Activated CD8-positive, alpha-beta T cell treated with anti-CD3 and anti-CD28 coated beads for 36 hours (primary cell): ENCODE measurements around the gene SRL. TPM values are rescaled to one million over a fixed set of nuclear protein-coding genes. Genes with fewer than 3 reads are reported as not detected.

Experiments
- ATAC-seq: fragments of 200-7000 bp; cut with Tn5 transposase; one replicate; pipeline ENCODE4 v1.10.0; 2021; ENCODE audit warnings: mild to moderate bottlenecking, moderate library complexity
- CTCF ChIA-PET: fragments of 350-600 bp; sonication (Branson Sonifier 250); formaldehyde crosslinking; loops from one replicate; lab custom pipeline; 2021; ENCODE audit warnings: antibody characterized with exemption; lab: Charles Lee
- POLR2A ChIA-PET: fragments of 350-600 bp; sonication (Branson Sonifier 250); formaldehyde crosslinking; loops from one replicate; lab custom pipeline; 2021; ENCODE audit warnings: antibody characterized with exemption; lab: Charles Lee
- DNase-seq: peaks from one replicate; pipeline ENCODE4 v3.0.0-alpha.2; 2020
- H3K27ac Mint-ChIP-seq: one replicate; pipeline ENCODE4 v1.8.0; 2021; ENCODE audit warnings: mild to moderate bottlenecking, mixed read lengths
- H3K27me3 Mint-ChIP-seq: one replicate; pipeline ENCODE4 v1.8.0; 2021; ENCODE audit warnings: mixed read lengths
- H3K36me3 Mint-ChIP-seq: one replicate; pipeline ENCODE4 v1.8.0; 2021; ENCODE audit warnings: low read depth, mixed read lengths
- H3K4me1 Mint-ChIP-seq: one replicate; pipeline ENCODE4 v1.8.0; 2021; ENCODE audit warnings: low read depth, mixed read lengths
- H3K4me3 Mint-ChIP-seq: one replicate; pipeline ENCODE4 v1.8.0; 2021; ENCODE audit warnings: mild to moderate bottlenecking, moderate library complexity, mixed read lengths
- H3K9me3 Mint-ChIP-seq: one replicate; pipeline ENCODE4 v1.8.0; 2021; ENCODE audit warnings: mixed read lengths
- intact Hi-C: fragments of 100-400 bp; cut with micrococcal nuclease; formaldehyde crosslinking; loops from one replicate; pipeline ENCODE4 v1.10.0; 2022
- total RNA-seq, 2 experiments: library from RNA; stranded (reverse); gene quantifications; one replicate each; pipeline ENCODE4 v1.2.3, GENCODE V29; 2021
- TF ChIP-seq, protein P1 (sequence below): fragments of 200-600 bp; IDR thresholded peaks from one replicate; pipeline ENCODE4 v1.8.0; 2022; ENCODE audit warnings: antibody characterized with exemption, mild to moderate bottlenecking

The SRL gene
- total RNA-seq, 2 experiments from 2014 or later, result not detected

DNA sequence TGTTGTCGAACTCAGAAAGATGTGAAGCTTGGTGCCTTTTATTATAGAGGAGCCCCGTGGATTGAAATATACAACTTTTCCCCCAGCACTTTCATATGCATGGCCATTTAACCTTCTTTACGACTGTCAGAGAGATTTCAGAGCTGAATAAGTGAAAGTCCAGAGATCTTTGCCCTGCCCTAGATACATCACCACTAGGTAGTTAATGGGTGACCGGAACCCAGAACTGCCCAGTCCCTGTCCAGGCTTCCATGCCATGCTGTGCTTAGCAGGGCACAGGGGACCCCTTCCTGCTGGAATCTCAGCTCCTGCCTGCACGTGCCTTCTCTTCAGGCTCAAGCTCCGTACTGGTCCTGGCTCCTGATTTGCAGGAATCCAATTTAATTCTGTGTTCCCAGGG, 32.2 kb downstream of the SRL start:
- no peak for DNase-seq
- Mint-ChIP-seq H3K4me1 (peaks cover 6% of the 10 kb centered on the region), H3K36me3 (no peaks in the 10 kb centered on the region), H3K27ac (no peak overlapping the region), H3K9me3 (no peaks in the 10 kb centered on the region), H3K27me3 (peaks cover 5% of the 10 kb centered on the region), H3K4me3 (no peak overlapping the region)
- no peak for ATAC-seq
- POLR2A ChIA-PET, result no interaction called here
- intact Hi-C loops, result no loop called here
- TF ChIP-seq, protein P1, sequence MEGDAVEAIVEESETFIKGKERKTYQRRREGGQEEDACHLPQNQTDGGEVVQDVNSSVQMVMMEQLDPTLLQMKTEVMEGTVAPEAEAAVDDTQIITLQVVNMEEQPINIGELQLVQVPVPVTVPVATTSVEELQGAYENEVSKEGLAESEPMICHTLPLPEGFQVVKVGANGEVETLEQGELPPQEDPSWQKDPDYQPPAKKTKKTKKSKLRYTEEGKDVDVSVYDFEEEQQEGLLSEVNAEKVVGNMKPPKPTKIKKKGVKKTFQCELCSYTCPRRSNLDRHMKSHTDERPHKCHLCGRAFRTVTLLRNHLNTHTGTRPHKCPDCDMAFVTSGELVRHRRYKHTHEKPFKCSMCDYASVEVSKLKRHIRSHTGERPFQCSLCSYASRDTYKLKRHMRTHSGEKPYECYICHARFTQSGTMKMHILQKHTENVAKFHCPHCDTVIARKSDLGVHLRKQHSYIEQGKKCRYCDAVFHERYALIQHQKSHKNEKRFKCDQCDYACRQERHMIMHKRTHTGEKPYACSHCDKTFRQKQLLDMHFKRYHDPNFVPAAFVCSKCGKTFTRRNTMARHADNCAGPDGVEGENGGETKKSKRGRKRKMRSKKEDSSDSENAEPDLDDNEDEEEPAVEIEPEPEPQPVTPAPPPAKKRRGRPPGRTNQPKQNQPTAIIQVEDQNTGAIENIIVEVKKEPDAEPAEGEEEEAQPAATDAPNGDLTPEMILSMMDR, result no peak
- CTCF ChIA-PET, result no interaction called here

DNA sequence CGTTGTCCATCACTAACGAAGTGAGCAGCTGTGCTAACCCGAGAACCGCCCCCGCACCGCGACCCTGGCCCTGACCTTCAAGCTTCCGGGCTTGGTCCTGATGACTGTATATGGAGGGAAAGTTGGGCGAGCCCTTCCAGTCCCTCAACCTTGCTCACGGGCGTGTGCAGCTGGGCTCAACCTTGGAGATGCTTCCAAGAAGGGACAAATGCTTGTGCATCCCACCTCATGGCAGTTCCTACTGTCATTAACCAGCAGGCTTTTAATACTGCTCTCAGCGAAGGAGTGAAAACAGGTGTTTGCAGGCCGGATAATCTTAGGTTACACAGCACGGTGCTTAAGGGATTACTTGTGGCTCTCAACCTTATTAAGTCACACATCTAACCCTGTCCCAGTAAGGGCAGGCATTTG, 33.5 kb downstream of the SRL start:
- Mint-ChIP-seq H3K4me3 (no peak overlapping the region), H3K4me1 (peaks cover 6% of the 10 kb centered on the region), H3K27me3 (peaks cover 5% of the 10 kb centered on the region), H3K27ac (no peak overlapping the region), H3K36me3 (no peaks in the 10 kb centered on the region), H3K9me3 (no peaks in the 10 kb centered on the region)
- DNase-seq, result no peak
- TF ChIP-seq, protein P1, result no peak
- POLR2A ChIA-PET, result no interaction called here
- no peak for ATAC-seq
- CTCF ChIA-PET, result no interaction called here
- intact Hi-C loops, result no loop called here

GRCh38 chr16:4207683-4208340, 34.1 kb downstream of the SRL start:
- H3K27ac Mint-ChIP-seq, result no peak overlapping the region
- no peak for DNase-seq
- ATAC-seq, result no peak
- ChIA-PET POLR2A (no interaction called here), CTCF (no interaction called here)
- H3K4me1 Mint-ChIP-seq, result peaks cover 6% of the 10 kb centered on the region
- TF ChIP-seq, protein P1, result no peak
- peaks cover 5% of the 10 kb centered on the region for H3K27me3 Mint-ChIP-seq
- no peaks in the 10 kb centered on the region for H3K9me3 Mint-ChIP-seq
- H3K36me3 Mint-ChIP-seq, result no peaks in the 10 kb centered on the region
- intact Hi-C loops, result no loop called here
- H3K4me3 Mint-ChIP-seq, result no peak overlapping the region

DNA sequence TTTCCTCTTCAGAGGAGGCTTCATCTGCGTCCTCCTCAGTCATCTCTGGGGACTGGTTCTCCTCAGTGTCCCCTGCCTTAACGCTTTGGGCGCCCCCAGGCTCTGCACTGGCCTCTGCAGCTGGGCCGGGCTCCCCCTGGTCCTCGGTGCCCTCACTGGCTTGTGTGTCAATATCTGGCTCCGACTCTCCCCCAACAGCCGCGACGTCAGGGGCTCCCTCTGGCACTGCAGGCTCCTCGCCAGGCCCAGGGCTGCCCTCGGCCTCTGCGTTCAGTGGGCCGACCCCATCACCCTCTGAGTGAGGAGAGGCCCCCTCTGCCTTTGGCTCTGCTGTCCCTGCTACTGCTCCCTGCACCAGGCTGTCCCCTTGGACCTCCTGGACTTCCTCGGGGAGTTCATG, 34.7 kb downstream of the SRL start:
- CTCF ChIA-PET, result interaction anchor here (1.2 kb wide), 1 partner anchor 47 kb away, joined by 3 read pairs; no protein-coding TSS in a partner anchor

GRCh38 chr16:4206680-4207079, 35.2 kb downstream of the SRL start:
- Mint-ChIP-seq H3K27me3 (peaks cover 5% of the 10 kb centered on the region), H3K36me3 (no peaks in the 10 kb centered on the region), H3K4me1 (peaks cover 6% of the 10 kb centered on the region), H3K27ac (no peak overlapping the region), H3K4me3 (no peak overlapping the region), H3K9me3 (no peaks in the 10 kb centered on the region)
- DNase-seq (no peak), ATAC-seq (no peak)
- ChIA-PET POLR2A (no interaction called here), CTCF (interaction anchor here (1.2 kb wide), 1 partner anchor 47 kb away, joined by 3 read pairs; no protein-coding TSS in a partner anchor)
- TF ChIP-seq, protein P1, result no peak
- intact Hi-C loops, result no loop called here

More for the DNA sequence above, 34.7 kb downstream of the SRL start:
- H3K27ac Mint-ChIP-seq, result no peak overlapping the region
- DNase-seq (no peak), ATAC-seq (no peak)
- H3K4me3 Mint-ChIP-seq, result no peak overlapping the region
- peaks cover 6% of the 10 kb centered on the region for H3K4me1 Mint-ChIP-seq
- intact Hi-C loops, result no loop called here
- no peaks in the 10 kb centered on the region for H3K36me3 Mint-ChIP-seq
- no peaks in the 10 kb centered on the region for H3K9me3 Mint-ChIP-seq
- H3K27me3 Mint-ChIP-seq, result peaks cover 5% of the 10 kb centered on the region
- POLR2A ChIA-PET, result no interaction called here
- TF ChIP-seq, protein P1, result no peak
